ENCODE results near the gene MCTP1.
A peak's percentile ranks its signal among the peaks of the same experiment; 100 is the strongest.

Gene MCTP1

GRCh38 chr5:95304711-95305110 is 19.8 kb upstream of the MCTP1 start:
- DNase-seq (ENCODE audit: low read depth), result no peak
- TF ChIP-seq CTCF (IDR thresholded peaks at IDR 0.05; ENCODE audit: low read depth, low read length, missing control alignments), result no peak
- in situ Hi-C loops (cut with HindIII; ENCODE audit: low sequenced_read_pairs), result no loop called here
- no peak overlapping the region for H3K4me3 ChIP-seq (ENCODE audit: low read depth, low read length)

GRCh38 chr5:95298651-95299050 is 13.8 kb upstream of the MCTP1 start:
- no peak overlapping the region for H3K4me3 ChIP-seq (ENCODE audit: low read depth, low read length)
- in situ Hi-C loops (cut with HindIII; ENCODE audit: low sequenced_read_pairs), result no loop called here
- DNase-seq (ENCODE audit: low read depth), result no peak
- no peak for TF ChIP-seq CTCF (IDR thresholded peaks at IDR 0.05; ENCODE audit: low read depth, low read length, missing control alignments)

GRCh38 chr5:95296291-95296690 is 11.4 kb upstream of the MCTP1 start:
- in situ Hi-C loops (cut with HindIII; ENCODE audit: low sequenced_read_pairs), result no loop called here
- no peak for TF ChIP-seq CTCF (IDR thresholded peaks at IDR 0.05; ENCODE audit: low read depth, low read length, missing control alignments)
- DNase-seq (ENCODE audit: low read depth), result no peak
- no peak overlapping the region for H3K4me3 ChIP-seq (ENCODE audit: low read depth, low read length)

GRCh38 chr5:95285409-95285755 is 488 bp upstream of the MCTP1 start:
- in situ Hi-C loops (cut with HindIII; ENCODE audit: low sequenced_read_pairs), result no loop called here
- no peak for DNase-seq (ENCODE audit: low read depth)
- TF ChIP-seq CTCF (IDR thresholded peaks at IDR 0.05; ENCODE audit: low read depth, low read length, missing control alignments), result no peak
- H3K4me3 ChIP-seq (ENCODE audit: low read depth, low read length), result peak overlapping the region; percentile 53

GRCh38 chr5:95283761-95284571 is 928 bp downstream of the MCTP1 start:
- peak; percentile 57 for TF ChIP-seq CTCF (IDR thresholded peaks at IDR 0.05; ENCODE audit: low read depth, low read length, missing control alignments)
- no peak for DNase-seq (ENCODE audit: low read depth)
- in situ Hi-C loops (cut with HindIII; ENCODE audit: low sequenced_read_pairs), result no loop called here
- peak overlapping the region; percentile 53 for H3K4me3 ChIP-seq (ENCODE audit: low read depth, low read length)

- in situ Hi-C loops (cut with HindIII; ENCODE audit: low sequenced_read_pairs), result no loop called here
- no peak for DNase-seq (ENCODE audit: low read depth)
- no peak for TF ChIP-seq CTCF (IDR thresholded peaks at IDR 0.05; ENCODE audit: low read depth, low read length, missing control alignments)
- H3K4me3 ChIP-seq (ENCODE audit: low read depth, low read length), result peak overlapping the region; percentile 53
Measured at GRCh38 chr5:95283022-95283615, 1.8 kb downstream of the MCTP1 start.
